H1 (cell line): ENCODE results near the gene LRRTM4. TPM values are rescaled to one million over a fixed set of nuclear protein-coding genes. Genes with fewer than 3 reads are reported as not detected.

Source experiments
- CTCF ChIA-PET: fragments of 300-600 bp; sonication (Branson Sonifier 250); formaldehyde crosslinking; loops from one replicate; lab custom pipeline; 2021; ENCODE audit not compliant: partially characterized antibody; lab: Charles Lee
- POLR2A ChIA-PET: fragments of 300-600 bp; sonication (Branson Sonifier 250); formaldehyde crosslinking; loops from one replicate; lab custom pipeline; 2021; ENCODE audit warnings: inconsistent platforms; ENCODE audit not compliant: partially characterized antibody; lab: Charles Lee
- DNase-seq, 2 experiments: peaks; one replicate each; pipeline versions ENCODE4 v3.0.0 to v3.0.0-alpha.2; 2010 to 2022; ENCODE audit warnings: low spot score in 2 of 2, low read depth in 1 of 2, mixed read lengths in 1 of 2
- FAIRE-seq: peaks from 2 replicates; lab custom pipeline; 2011; peaks lifted over from hg19 to GRCh38; lab: Jason Lieb, UNC
- H2AFZ ChIP-seq: 2 replicates; pipeline ENCODE4 v1.8.1; 2012; ENCODE audit warnings: low read length, inconsistent platforms
- H2AK5ac ChIP-seq: 2 replicates; pipeline ENCODE4 v1.6.1; 2013; ENCODE audit warnings: low read depth, low read length
- H2BK120ac ChIP-seq: replicated peaks from 2 replicates; pipeline ENCODE3; 2013; ENCODE audit warnings: low read depth, low read length, inconsistent platforms
- H2BK12ac ChIP-seq: 2 replicates; pipeline ENCODE4 v1.6.1; 2013; ENCODE audit warnings: low read depth, low read length
- H2BK15ac ChIP-seq: 2 replicates; pipeline ENCODE4 v1.6.1; 2013; ENCODE audit warnings: low read length
- H2BK20ac ChIP-seq: 2 replicates; pipeline ENCODE4 v1.6.1; 2013; ENCODE audit warnings: low read length
- H2BK5ac ChIP-seq: 2 replicates; pipeline ENCODE4 v1.6.1; 2013; ENCODE audit warnings: low read depth, low read length
- H3K14ac ChIP-seq: 2 replicates; pipeline ENCODE4 v1.6.1; 2013; ENCODE audit warnings: inconsistent platforms; ENCODE audit not compliant: insufficient read length
- H3K18ac ChIP-seq: 2 replicates; pipeline ENCODE4 v1.6.1; 2013; ENCODE audit warnings: low read length; ENCODE audit errors: extremely low read depth
- H3K23ac ChIP-seq: 2 replicates; pipeline ENCODE4 v1.6.1; 2013; ENCODE audit warnings: inconsistent platforms; ENCODE audit not compliant: insufficient read length
- H3K23me2 ChIP-seq: 2 replicates; pipeline ENCODE4 v1.6.1; 2013; ENCODE audit warnings: low read depth, low read length
- H3K27ac ChIP-seq: 2 replicates; pipeline ENCODE4 v1.6.1; 2011; ENCODE audit warnings: low read depth, low read length, inconsistent platforms
- H3K27me3 ChIP-seq, 4 experiments: replicated peaks in 1 of 4; 1 replicate in 1 of 4; 2 replicates in 3 of 4; pipeline versions ENCODE4 v1.6.1 to v1.8.1; 2011 to 2013; ENCODE audit warnings: low read length in 3 of 4, mild to moderate bottlenecking in 3 of 4, inconsistent platforms in 2 of 4, mixed read lengths in 2 of 4, moderate library complexity in 1 of 4; ENCODE audit not compliant: control insufficient read depth in 3 of 4, insufficient read depth in 3 of 4; ENCODE audit errors: extremely low read depth in 1 of 4
- H3K36me3 ChIP-seq, 4 experiments: 2 replicates each; pipeline versions ENCODE4 v1.6.1 to v1.8.1; 2011 to 2013; ENCODE audit warnings: mild to moderate bottlenecking in 4 of 4, low read length in 3 of 4, moderate library complexity in 2 of 4, control low read depth in 1 of 4, inconsistent platforms in 1 of 4; ENCODE audit not compliant: insufficient read depth in 4 of 4, control insufficient read depth in 2 of 4
- H3K4ac ChIP-seq: replicated peaks from 2 replicates; pipeline ENCODE3; 2013; ENCODE audit warnings: low read length, low read depth, mixed read lengths, inconsistent platforms; ENCODE audit not compliant: insufficient read length
- H3K4me1 ChIP-seq, 4 experiments: replicated peaks in 1 of 4; 1 replicate in 1 of 4; 2 replicates in 3 of 4; pipeline versions ENCODE4 v1.6.1 to v1.8.1; 2011 to 2013; ENCODE audit warnings: low read length in 3 of 4, inconsistent platforms in 2 of 4, mixed read lengths in 1 of 4; ENCODE audit not compliant: insufficient read depth in 4 of 4, control insufficient read depth in 3 of 4
- H3K4me2 ChIP-seq, 2 experiments: 2 replicates each; pipeline versions ENCODE4 v1.6.1 to v1.8.1; 2011 to 2013; ENCODE audit warnings: low read depth in 2 of 2, low read length in 2 of 2, control low read depth in 1 of 2, inconsistent platforms in 1 of 2, mild to moderate bottlenecking in 1 of 2; ENCODE audit not compliant: insufficient read depth in 1 of 2
- H3K4me3 ChIP-seq, 4 experiments: fragments of 200-600, 300-600 bp in 1 of 4; sonication (generic), shearing (Covaris generic), sonication (Bioruptor Twin) in 1 of 4; 2 replicates each; pipeline versions ENCODE4 v1.5.1 to v1.8.1; 2011 to 2016; ENCODE audit warnings: low read length in 4 of 4, low read depth in 3 of 4, control low read depth in 2 of 4, inconsistent platforms in 2 of 4, mild to moderate bottlenecking in 2 of 4, mixed read lengths in 1 of 4, moderate library complexity in 1 of 4; ENCODE audit not compliant: insufficient read depth in 2 of 4; ENCODE audit errors: extremely low read depth in 1 of 4
- H3K56ac ChIP-seq: replicated peaks from 2 replicates; pipeline ENCODE3; 2013; ENCODE audit warnings: low read depth, mild to moderate bottlenecking, mixed read lengths, low read length, inconsistent platforms; ENCODE audit not compliant: insufficient read length
- H3K79me1 ChIP-seq: 2 replicates; pipeline ENCODE4 v1.6.1; 2013; ENCODE audit warnings: low read depth, low read length, control low read depth
- H3K79me2 ChIP-seq, 2 experiments: 2 replicates each; pipeline versions ENCODE4 v1.6.1 to v1.8.1; 2012 to 2013; ENCODE audit warnings: low read length in 2 of 2, mild to moderate bottlenecking in 2 of 2, inconsistent platforms in 1 of 2; ENCODE audit not compliant: insufficient read depth in 2 of 2, control insufficient read depth in 1 of 2
- H3K9ac ChIP-seq, 4 experiments: replicated peaks in 1 of 4; 1 replicate in 1 of 4; 2 replicates in 3 of 4; pipeline versions ENCODE4 v1.6.1 to v1.8.1; 2011 to 2013; ENCODE audit warnings: low read depth in 3 of 4, low read length in 3 of 4, control low read depth in 2 of 4, mild to moderate bottlenecking in 2 of 4, moderate library complexity in 2 of 4, inconsistent platforms in 1 of 4; ENCODE audit errors: extremely low read depth in 1 of 4
- H3K9me3 ChIP-seq, 2 experiments: 2 replicates each; pipeline versions ENCODE4 v1.6.1 to v1.8.1; 2012 to 2013; ENCODE audit warnings: mild to moderate bottlenecking in 2 of 2, moderate library complexity in 2 of 2, control low read depth in 1 of 2, inconsistent platforms in 1 of 2, low read depth in 1 of 2, low read length in 1 of 2, mixed read lengths in 1 of 2; ENCODE audit not compliant: insufficient read depth in 2 of 2
- H4K20me1 ChIP-seq, 2 experiments: replicated peaks in 1 of 2; 2 replicates each; pipeline versions ENCODE3 to v1.8.1; 2011 to 2013; ENCODE audit warnings: inconsistent platforms in 2 of 2, low read length in 2 of 2, mild to moderate bottlenecking in 1 of 2; ENCODE audit not compliant: insufficient read depth in 2 of 2, control insufficient read depth in 1 of 2
- H4K5ac ChIP-seq: 2 replicates; pipeline ENCODE4 v1.6.1; 2013; ENCODE audit warnings: low read length, low read depth, mixed read lengths, inconsistent platforms; ENCODE audit not compliant: insufficient read length
- H4K8ac ChIP-seq: 2 replicates; pipeline ENCODE4 v1.8.0; 2013; ENCODE audit warnings: mild to moderate bottlenecking, moderate library complexity, low read length, inconsistent platforms; ENCODE audit not compliant: insufficient read depth; ENCODE audit errors: extremely low read depth
- H4K91ac ChIP-seq: replicated peaks from 2 replicates; pipeline ENCODE3; 2013; ENCODE audit warnings: low read length, mixed read lengths, inconsistent platforms; ENCODE audit not compliant: insufficient read length
- ASH2L ChIP-seq: fragments of 200-600, 300-600 bp; sonication (generic); IDR thresholded peaks from one replicate; pipeline ENCODE4 v1.7.1; 2017; ENCODE audit warnings: low read length
- BACH1 ChIP-seq: IDR thresholded peaks from 2 replicates; pipeline ENCODE4 v1.6.1; 2012; ENCODE audit warnings: low read length, improper control_type of control experiment
- BCL11A ChIP-seq, 2 experiments: IDR thresholded peaks; one replicate each; pipeline ENCODE4 v1.6.1; 2011; ENCODE audit warnings: low read depth in 2 of 2, low read length in 2 of 2, mild to moderate bottlenecking in 2 of 2
- BRCA1 ChIP-seq: IDR thresholded peaks from 2 replicates; pipeline ENCODE4 v1.6.1; 2012; ENCODE audit warnings: low read depth, low read length, improper control_type of control experiment
- CBX5 ChIP-seq: fragments of 300-800, 300-1000 bp; sonication (generic); IDR thresholded peaks from 2 replicates; pipeline ENCODE4 v1.7.1; 2016; ENCODE audit warnings: antibody characterized with exemption, low read length, low read depth
- CHD2 ChIP-seq: IDR thresholded peaks from 2 replicates; pipeline ENCODE4 v1.6.1; 2012; ENCODE audit warnings: low read length, improper control_type of control experiment
- E2F6 ChIP-seq: IDR thresholded peaks from 2 replicates; pipeline ENCODE4 v1.6.1; 2012; ENCODE audit warnings: inconsistent platforms
- HDAC6 ChIP-seq: IDR thresholded peaks from one replicate; pipeline ENCODE4 v1.7.1; 2012; ENCODE audit warnings: low read depth, mild to moderate bottlenecking, inconsistent platforms, low read length, moderate library complexity
- KDM4A ChIP-seq: IDR thresholded peaks from one replicate; pipeline ENCODE4 v1.7.1; 2012; ENCODE audit warnings: low read depth, mild to moderate bottlenecking, moderate library complexity, low read length, inconsistent platforms; ENCODE audit not compliant: severe bottlenecking
- MAFK ChIP-seq: IDR thresholded peaks from 2 replicates; pipeline ENCODE4 v1.6.1; 2012; ENCODE audit warnings: low read depth, mild to moderate bottlenecking, improper control_type of control experiment, low read length
- SAP30 ChIP-seq: fragments of 300-600 bp; sonication (generic); IDR thresholded peaks from 2 replicates; pipeline ENCODE4 v1.7.1; 2012; ENCODE audit warnings: low read length, moderate library complexity, mild to moderate bottlenecking, inconsistent platforms; ENCODE audit not compliant: insufficient read depth, insufficient replicate concordance
- TEAD4 ChIP-seq: IDR thresholded peaks from 2 replicates; pipeline ENCODE4 v1.6.1; 2012; ENCODE audit warnings: low read depth, low read length, inconsistent platforms, mixed read lengths
- YY1 ChIP-seq: IDR thresholded peaks from 2 replicates; pipeline ENCODE4 v1.6.1; 2011; ENCODE audit warnings: low read depth, mild to moderate bottlenecking, low read length
- ZNF274 ChIP-seq: IDR thresholded peaks from 2 replicates; pipeline ENCODE4 v1.7.0; 2012; ENCODE audit warnings: low read length, borderline replicate concordance; ENCODE audit errors: extremely low read depth
- WGBS, 2 experiments: shearing (Covaris generic) in 1 of 2; methylation state at CpG; one replicate each; pipeline versions ENCODE4 v1.1.6 to v1.1.7; 2013 to 2015; ENCODE audit warnings: low lambda C conversion rate in 2 of 2, mixed read lengths in 2 of 2, inconsistent platforms in 1 of 2, low coverage in 1 of 2, missing lambda C conversion rate in 1 of 2; ENCODE audit not compliant: insufficient replicate concordance in 2 of 2, insufficient coverage in 1 of 2, insufficient read length in 1 of 2; ENCODE audit errors: extremely low coverage in 1 of 2, missing lambda C conversion rate in 1 of 2; 5-methylcytosine and 5-hydroxymethylcytosine counted together
- polyA plus RNA-seq, 7 experiments: library from polyadenylated mRNA; depleted of rRNA in 3 of 7; stranded (reverse) in 5 of 7; unstranded in 2 of 7; fragments of >200 nt in 5 of 7; fragments of 200-250 nt in 2 of 7; gene quantifications; 1 replicate in 5 of 7; 2 replicates in 1 of 7; 4 replicates in 1 of 7; pipeline versions ENCODE4 v1.2.1 to v1.2.3, GENCODE V29; 2011 to 2013; ENCODE audit warnings: missing spikeins in 2 of 7, mixed read lengths in 2 of 7
- total RNA-seq: library from RNA; stranded (reverse); fragmentation: NEBNext Ultra II Directional; extraction: Animal tissue kit (Norgen Biotek cat#: 25700); gene quantifications from 2 replicates; pipeline ENCODE4 v1.2.1, GENCODE V29; 2021

LRRTM4 gene
- total and polyA plus RNA-seq, 2 of the 8 experiments (the other 6 are each of a cell fraction or from before 2014, with no cell fraction given): 3.6 to 9.5 TPM

- WGBS, 2 experiments: 85% methylated on average over 2 of the region's 2 CpGs; no CpG with 5 or more reads in 1 of the 2 experiments
- Histone ChIP-seq H2BK20ac (no peak overlapping the region), H3K79me2 (no peaks in the 10 kb centered on the region), H3K18ac (no peak overlapping the region), H4K8ac (no peak overlapping the region), H3K27me3 (no peaks in the 10 kb centered on the region), H2AK5ac (no peak overlapping the region), H3K23me2 (no peaks in the 10 kb centered on the region; the same call in 1 of the 2 replicates), H3K4me3 (no peak overlapping the region), H4K5ac (peak overlapping the region; percentile 41), H3K23ac (no peak overlapping the region), H2BK12ac (no peak overlapping the region), H4K91ac (no peak overlapping the region), H3K9ac (no peak overlapping the region), H3K4me2 (no peak overlapping the region), H3K14ac (no peak overlapping the region), H2BK5ac (no peak overlapping the region), H3K4ac (no peak overlapping the region), H4K20me1 (no peaks in the 10 kb centered on the region), H3K56ac (no peak overlapping the region), H2BK120ac (no peak overlapping the region), H2AFZ (no peak overlapping the region), H3K36me3 (no peaks in the 10 kb centered on the region), H3K27ac (no peak overlapping the region), H3K4me1 (peaks cover 0 to 8% (median 0%) of the 10 kb centered on the region in 4 experiments; a peak in 1 of 7 replicates), H3K79me1 (no peaks in the 10 kb centered on the region), H3K9me3 (no peaks in the 10 kb centered on the region), H2BK15ac (no peak overlapping the region)
- TF ChIP-seq HDAC6 (no peak), CBX5 (no peak), ZNF274 (no peak), BCL11A (IDR thresholded peaks at IDR 0.05; ENCODE audit: low read depth in 2 of 2, low read length in 2 of 2) (no peak), TEAD4 (no peak), CHD2 (no peak), KDM4A (no peak), E2F6 (no peak), BRCA1 (no peak), SAP30 (no peak), YY1 (no peak), BACH1 (no peak), MAFK (no peak), ASH2L (no peak)
- ChIA-PET POLR2A (no interaction called here), CTCF (no interaction called here)
- no peak for DNase-seq
- FAIRE-seq: no peak
Observed at GRCh38 chr2:76965772-76966171, 556.4 kb downstream of the LRRTM4 start.
